NT2/D1 (cell line): ENCODE results near the gene PTMS.
"Not testable (repeated sequence)": the region's sequence is repeated elsewhere in the genome, so short reads cannot be mapped to it uniquely, and the experiment has no call there.

Source experiments
- SUZ12 ChIP-seq: IDR thresholded peaks from 2 replicates; pipeline ENCODE4 v1.6.1; 2011; ENCODE audit not compliant: insufficient read length, insufficient read depth; ENCODE audit errors: extremely low read depth
- YY1 ChIP-seq: IDR thresholded peaks from 2 replicates; pipeline ENCODE4 v1.6.1; 2011; ENCODE audit not compliant: insufficient read length, insufficient read depth
- ZNF274 ChIP-seq: IDR thresholded peaks from 2 replicates; pipeline ENCODE4 v1.6.1; 2011; ENCODE audit warnings: mild to moderate bottlenecking, low read depth, low read length

- not testable (repeated sequence) for TF ChIP-seq ZNF274, YY1, SUZ12
These were observed 24.1 kb upstream of the PTMS start for GRCh38 chr12:6742080-6742479.
